Calu3 (cell line): ENCODE results near the gene PHF2. TPM values are rescaled to one million over a fixed set of nuclear protein-coding genes. Genes with fewer than 3 reads are reported as not detected.

Experiments
- BruUV-seq: library from RNA; stranded (reverse); fragments of 400-500 nt; replicated peaks from 2 replicates; lab custom pipeline; 2021; lab: Mats Ljungman, UMichigan
- CTCF ChIA-PET: fragments of 300-600 bp; sonication (Branson Sonifier 250); formaldehyde crosslinking; loops from one replicate; lab custom pipeline; 2022; ENCODE audit warnings: antibody characterized with exemption; lab: Charles Lee
- DNase-seq: peaks from one replicate; pipeline ENCODE4 v3.0.0; 2022
- H3K27ac Mint-ChIP-seq: one replicate; pipeline ENCODE4 v1.8.0; 2022; ENCODE audit warnings: mixed read lengths; ENCODE audit not compliant: unreplicated experiment
- H3K27me3 Mint-ChIP-seq: one replicate; pipeline ENCODE4 v1.8.0; 2022; ENCODE audit warnings: mixed read lengths; ENCODE audit not compliant: unreplicated experiment
- H3K36me3 Mint-ChIP-seq: one replicate; pipeline ENCODE4 v1.8.0; 2022; ENCODE audit warnings: mild to moderate bottlenecking, moderate library complexity, mixed read lengths; ENCODE audit not compliant: insufficient read depth, unreplicated experiment
- H3K4me1 Mint-ChIP-seq: one replicate; pipeline ENCODE4 v1.8.0; 2022; ENCODE audit warnings: mild to moderate bottlenecking, low read depth, mixed read lengths; ENCODE audit not compliant: unreplicated experiment
- H3K4me3 Mint-ChIP-seq: one replicate; pipeline ENCODE4 v1.8.0; 2022; ENCODE audit warnings: mild to moderate bottlenecking, low read depth, moderate library complexity, mixed read lengths; ENCODE audit not compliant: unreplicated experiment
- H3K9me3 Mint-ChIP-seq: one replicate; pipeline ENCODE4 v1.8.0; 2022; ENCODE audit warnings: low read depth, mixed read lengths; ENCODE audit not compliant: unreplicated experiment
- CTCF ChIP-seq: fragments of 200-600 bp; IDR thresholded peaks from one replicate; pipeline ENCODE4 v1.8.0; 2022; ENCODE audit warnings: antibody characterized with exemption; ENCODE audit not compliant: unreplicated experiment
- intact Hi-C: fragments of 100-400 bp; cut with micrococcal nuclease; formaldehyde crosslinking; loops from one replicate; pipeline ENCODE4 v1.10.0; 2022; ENCODE audit not compliant: unreplicated experiment
- total RNA-seq: library from RNA; stranded (reverse); gene quantifications from 2 replicates; pipeline ENCODE4 v1.2.3, GENCODE V29; 2022

Gene PHF2
- total RNA-seq, 1 experiment from 2014 or later: 13.9 TPM

- no TSS peak for BruUV-seq
- Mint-ChIP-seq H3K36me3 (no peaks in the 10 kb centered on the region), H3K4me1 (no peaks in the 10 kb centered on the region), H3K27ac (no peak overlapping the region), H3K27me3 (no peaks in the 10 kb centered on the region), H3K9me3 (no peaks in the 10 kb centered on the region), H3K4me3 (no peak overlapping the region)
- intact Hi-C loops: no loop called here
- CTCF ChIA-PET: no interaction called here
- no peak for DNase-seq
- no peak for TF ChIP-seq CTCF
These were observed 39.7 kb downstream of the PHF2 start for GRCh38 chr9:93616044-93616443.

GRCh38 chr9:93617273-93617672 lies 40.9 kb downstream of the PHF2 start:
- Mint-ChIP-seq H3K27ac (no peak overlapping the region), H3K9me3 (no peaks in the 10 kb centered on the region), H3K36me3 (no peaks in the 10 kb centered on the region), H3K4me3 (no peak overlapping the region), H3K27me3 (no peaks in the 10 kb centered on the region), H3K4me1 (no peaks in the 10 kb centered on the region)
- DNase-seq: no peak
- no peak for TF ChIP-seq CTCF
- intact Hi-C loops: no loop called here
- CTCF ChIA-PET: no interaction called here
- BruUV-seq: no TSS peak

GRCh38 chr9:93619272-93619775 lies 42.9 kb downstream of the PHF2 start:
- Mint-ChIP-seq H3K27me3 (no peaks in the 10 kb centered on the region), H3K36me3 (no peaks in the 10 kb centered on the region), H3K4me3 (no peak overlapping the region), H3K9me3 (no peaks in the 10 kb centered on the region), H3K4me1 (no peaks in the 10 kb centered on the region), H3K27ac (no peak overlapping the region)
- no peak for DNase-seq
- intact Hi-C loops: no loop called here
- CTCF ChIA-PET: no interaction called here
- TF ChIP-seq CTCF: no peak
- BruUV-seq: no TSS peak

- no peaks in the 10 kb centered on the region for H3K9me3 Mint-ChIP-seq
- no peaks in the 10 kb centered on the region for H3K4me1 Mint-ChIP-seq
- intact Hi-C loops: no loop called here
- H3K36me3 Mint-ChIP-seq: no peaks in the 10 kb centered on the region
- H3K4me3 Mint-ChIP-seq: no peak overlapping the region
- no TSS peak for BruUV-seq
- H3K27ac Mint-ChIP-seq: no peak overlapping the region
- no peak for DNase-seq
- no peaks in the 10 kb centered on the region for H3K27me3 Mint-ChIP-seq
- CTCF ChIA-PET: no interaction called here
- TF ChIP-seq CTCF: no peak
These were observed 43.7 kb downstream of the PHF2 start for GRCh38 chr9:93620041-93620506.
